HEK293 (cell line): ENCODE measurements around the gene CHFR.

Experiments
- KLF7 ChIP-seq: fragments of 450-650 bp; formaldehyde crosslinking; IDR thresholded peaks from 2 replicates; pipeline ENCODE4 v1.5.1; 2016; ENCODE audit warnings: missing biosample characterization, missing genetic modification characterization, borderline replicate concordance
- MYNN ChIP-seq: fragments of 450-650 bp; formaldehyde crosslinking; IDR thresholded peaks from 2 replicates; pipeline ENCODE4 v1.5.1; 2016; ENCODE audit warnings: missing biosample characterization, missing genetic modification characterization, borderline replicate concordance
- RBAK ChIP-seq: fragments of 450-650 bp; formaldehyde crosslinking; IDR thresholded peaks from 2 replicates; pipeline ENCODE4 v1.5.1; 2016; ENCODE audit warnings: missing biosample characterization, missing genetic modification characterization
- SCRT1 ChIP-seq: fragments of 450-650 bp; formaldehyde crosslinking; IDR thresholded peaks from 2 replicates; pipeline ENCODE4 v1.5.1; 2016; ENCODE audit warnings: missing biosample characterization, missing genetic modification characterization, borderline replicate concordance
- SETDB1 ChIP-seq: IDR thresholded peaks from one replicate; pipeline ENCODE4 v1.6.1; 2017; ENCODE audit warnings: mild to moderate bottlenecking, low read length, moderate library complexity, mixed read lengths; ENCODE audit not compliant: insufficient read length
- ZBTB1 ChIP-seq: fragments of 450-650 bp; formaldehyde crosslinking; IDR thresholded peaks from 2 replicates; pipeline ENCODE4 v1.5.1; 2016; ENCODE audit warnings: missing biosample characterization, missing genetic modification characterization
- ZFHX2 ChIP-seq: fragments of 450-650 bp; formaldehyde crosslinking; conservative IDR thresholded peaks from 2 replicates; pipeline ENCODE4 v1.5.1; 2016; ENCODE audit warnings: missing biosample characterization, missing genetic modification characterization
- ZFP3 ChIP-seq: fragments of 450-650 bp; formaldehyde crosslinking; IDR thresholded peaks from 2 replicates; pipeline ENCODE4 v1.5.1; 2016; ENCODE audit warnings: low read depth, missing biosample characterization, missing genetic modification characterization
- ZNF114 ChIP-seq: fragments of 450-650 bp; formaldehyde crosslinking; IDR thresholded peaks from 2 replicates; pipeline ENCODE4 v1.5.0; 2017; ENCODE audit warnings: missing biosample characterization, missing genetic modification characterization
- ZNF239 ChIP-seq: fragments of 450-650 bp; formaldehyde crosslinking; IDR thresholded peaks from 2 replicates; pipeline ENCODE4 v1.5.1; 2016; ENCODE audit warnings: missing biosample characterization, missing genetic modification characterization
- ZNF266 ChIP-seq: fragments of 450-650 bp; formaldehyde crosslinking; IDR thresholded peaks from 2 replicates; pipeline ENCODE4 v1.5.1; 2016; ENCODE audit warnings: missing biosample characterization, missing genetic modification characterization, low read depth
- ZNF292 ChIP-seq: fragments of 450-650 bp; formaldehyde crosslinking; IDR thresholded peaks from 2 replicates; pipeline ENCODE4 v1.5.1; 2016; ENCODE audit warnings: low read depth, missing biosample characterization, missing genetic modification characterization, borderline replicate concordance
- ZNF341 ChIP-seq: fragments of 450-650 bp; formaldehyde crosslinking; IDR thresholded peaks from 2 replicates; pipeline ENCODE4; 2016; ENCODE audit warnings: low read depth, missing biosample characterization, missing genetic modification characterization
- ZNF366 ChIP-seq: fragments of 450-650 bp; formaldehyde crosslinking; conservative IDR thresholded peaks from 2 replicates; pipeline ENCODE4 v1.5.1; 2016; ENCODE audit warnings: missing biosample characterization, missing genetic modification characterization
- ZNF473 ChIP-seq: fragments of 450-650 bp; formaldehyde crosslinking; IDR thresholded peaks from 2 replicates; pipeline ENCODE4 v1.5.1; 2017; ENCODE audit warnings: missing biosample characterization, missing genetic modification characterization
- ZNF521 ChIP-seq: fragments of 450-650 bp; formaldehyde crosslinking; IDR thresholded peaks from 2 replicates; pipeline ENCODE4 v1.5.1; 2017; ENCODE audit warnings: missing biosample characterization, mild to moderate bottlenecking, missing genetic modification characterization
- ZNF529 ChIP-seq: fragments of 450-650 bp; formaldehyde crosslinking; IDR thresholded peaks from 2 replicates; pipeline ENCODE4 v1.5.1; 2017; ENCODE audit warnings: missing genetic modification characterization, missing biosample characterization; ENCODE audit not compliant: insufficient replicate concordance
- ZNF555 ChIP-seq: fragments of 450-650 bp; formaldehyde crosslinking; conservative IDR thresholded peaks from 2 replicates; pipeline ENCODE4 v1.5.1; 2017; ENCODE audit warnings: missing biosample characterization, mild to moderate bottlenecking, missing genetic modification characterization, inconsistent platforms
- ZNF654 ChIP-seq: fragments of 450-650 bp; formaldehyde crosslinking; IDR thresholded peaks from 2 replicates; pipeline ENCODE4 v1.5.1; 2016; ENCODE audit warnings: low read depth, missing biosample characterization, missing genetic modification characterization
- ZNF660 ChIP-seq: fragments of 450-650 bp; IDR thresholded peaks from 2 replicates; pipeline ENCODE4 v1.5.1; 2018; ENCODE audit warnings: missing biosample characterization, mild to moderate bottlenecking, missing genetic modification characterization
- ZNF776 ChIP-seq: fragments of 450-650 bp; formaldehyde crosslinking; IDR thresholded peaks from 2 replicates; pipeline ENCODE4 v1.5.0; 2017; ENCODE audit warnings: missing biosample characterization, missing genetic modification characterization, borderline replicate concordance
- ZNF785 ChIP-seq: fragments of 450-650 bp; formaldehyde crosslinking; IDR thresholded peaks from 2 replicates; pipeline ENCODE4 v1.5.1; 2016; ENCODE audit warnings: missing biosample characterization, missing genetic modification characterization
- ZNF791 ChIP-seq: fragments of 450-650 bp; formaldehyde crosslinking; IDR thresholded peaks from 2 replicates; pipeline ENCODE4 v1.5.1; 2016; ENCODE audit warnings: missing biosample characterization, missing genetic modification characterization
- ZXDB ChIP-seq: fragments of 450-650 bp; formaldehyde crosslinking; IDR thresholded peaks from 2 replicates; pipeline ENCODE4 v1.5.1; 2016; ENCODE audit warnings: missing biosample characterization, missing genetic modification characterization
- TF ChIP-seq, protein P1 (sequence below): fragments of 450-650 bp; formaldehyde crosslinking; conservative IDR thresholded peaks from 2 replicates; pipeline ENCODE4 v1.5.1; 2016; ENCODE audit warnings: low read depth, missing biosample characterization, missing genetic modification characterization
- TF ChIP-seq, protein P2 (sequence below): fragments of 450-650 bp; formaldehyde crosslinking; IDR thresholded peaks from 2 replicates; pipeline ENCODE4 v1.5.1; 2016; ENCODE audit warnings: missing biosample characterization, missing genetic modification characterization
- TF ChIP-seq, protein P3 (sequence below): fragments of 450-650 bp; formaldehyde crosslinking; IDR thresholded peaks from 2 replicates; pipeline ENCODE4 v1.5.1; 2017; ENCODE audit warnings: missing biosample characterization, missing genetic modification characterization
- TF ChIP-seq, protein P4 (sequence below): fragments of 450-650 bp; formaldehyde crosslinking; IDR thresholded peaks from 2 replicates; pipeline ENCODE4 v1.5.1; 2016; ENCODE audit warnings: missing biosample characterization, missing genetic modification characterization

Gene CHFR

DNA sequence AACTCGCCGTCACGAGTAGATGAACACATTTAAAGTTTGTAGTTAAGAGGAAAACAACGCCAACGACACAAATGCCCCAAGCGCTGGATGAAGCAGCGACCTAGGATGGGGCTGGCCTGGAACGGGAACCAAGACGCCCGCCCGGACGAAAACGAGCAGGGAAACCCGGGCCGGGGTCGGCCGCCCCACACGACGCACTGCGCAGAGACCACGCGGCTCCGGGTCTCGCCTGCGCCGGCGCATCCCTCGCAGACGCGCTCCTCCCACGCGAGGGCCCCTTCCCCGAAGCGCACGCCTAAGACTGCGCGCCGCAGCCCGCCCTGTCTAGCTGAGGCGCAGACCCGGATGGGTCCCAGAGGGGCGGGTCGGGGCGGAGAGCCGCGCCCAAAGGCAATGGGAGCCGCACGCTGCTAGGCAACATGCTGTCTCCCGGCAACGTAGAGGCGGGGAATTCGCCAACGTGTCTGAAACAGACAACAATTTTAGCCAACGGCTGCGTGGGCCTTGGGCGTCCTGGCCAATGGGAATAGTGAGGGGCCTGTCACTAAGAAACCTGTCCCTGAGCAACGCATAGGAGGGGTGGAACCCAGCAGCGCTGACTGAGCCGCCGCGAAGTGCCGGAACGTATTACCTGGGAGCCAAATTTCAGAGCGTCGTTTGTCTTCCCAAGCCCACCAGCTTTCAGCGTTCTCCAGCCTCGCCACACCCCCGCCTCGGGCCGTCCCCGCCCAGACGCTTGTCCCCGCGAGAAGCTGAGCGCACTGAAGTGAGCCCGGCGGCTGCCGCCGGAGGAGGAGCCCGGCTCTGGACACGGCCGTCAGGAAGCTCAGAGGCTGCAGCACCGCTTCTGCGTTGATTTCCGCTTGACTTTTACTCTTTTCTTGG, 21.0 kb upstream of the CHFR start (continued):
- TF ChIP-seq, protein P1, sequence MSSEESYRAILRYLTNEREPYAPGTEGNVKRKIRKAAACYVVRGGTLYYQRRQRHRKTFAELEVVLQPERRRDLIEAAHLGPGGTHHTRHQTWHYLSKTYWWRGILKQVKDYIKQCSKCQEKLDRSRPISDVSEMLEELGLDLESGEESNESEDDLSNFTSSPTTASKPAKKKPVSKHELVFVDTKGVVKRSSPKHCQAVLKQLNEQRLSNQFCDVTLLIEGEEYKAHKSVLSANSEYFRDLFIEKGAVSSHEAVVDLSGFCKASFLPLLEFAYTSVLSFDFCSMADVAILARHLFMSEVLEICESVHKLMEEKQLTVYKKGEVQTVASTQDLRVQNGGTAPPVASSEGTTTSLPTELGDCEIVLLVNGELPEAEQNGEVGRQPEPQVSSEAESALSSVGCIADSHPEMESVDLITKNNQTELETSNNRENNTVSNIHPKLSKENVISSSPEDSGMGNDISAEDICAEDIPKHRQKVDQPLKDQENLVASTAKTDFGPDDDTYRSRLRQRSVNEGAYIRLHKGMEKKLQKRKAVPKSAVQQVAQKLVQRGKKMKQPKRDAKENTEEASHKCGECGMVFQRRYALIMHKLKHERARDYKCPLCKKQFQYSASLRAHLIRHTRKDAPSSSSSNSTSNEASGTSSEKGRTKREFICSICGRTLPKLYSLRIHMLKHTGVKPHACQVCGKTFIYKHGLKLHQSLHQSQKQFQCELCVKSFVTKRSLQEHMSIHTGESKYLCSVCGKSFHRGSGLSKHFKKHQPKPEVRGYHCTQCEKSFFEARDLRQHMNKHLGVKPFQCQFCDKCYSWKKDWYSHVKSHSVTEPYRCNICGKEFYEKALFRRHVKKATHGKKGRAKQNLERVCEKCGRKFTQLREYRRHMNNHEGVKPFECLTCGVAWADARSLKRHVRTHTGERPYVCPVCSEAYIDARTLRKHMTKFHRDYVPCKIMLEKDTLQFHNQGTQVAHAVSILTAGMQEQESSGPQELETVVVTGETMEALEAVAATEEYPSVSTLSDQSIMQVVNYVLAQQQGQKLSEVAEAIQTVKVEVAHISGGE (tag by site-specific recombination): peak; percentile 93
- TF ChIP-seq ZBTB1 (no peak), RBAK (tag by site-specific recombination) (no peak), ZNF341 (peak; percentile 59), ZNF266 (no peak), ZNF239 (tag by site-specific recombination) (no peak), ZXDB (tag by site-specific recombination) (peak; percentile 54), ZNF776 (no peak), ZNF555 (tag by site-specific recombination) (no peak), ZFHX2 (tag by site-specific recombination) (peak; percentile 78), ZNF473 (tag by site-specific recombination) (no peak), MYNN (tag by site-specific recombination) (peak; percentile 99), ZNF114 (tag by site-specific recombination) (no peak), ZFP3 (tag by site-specific recombination) (no peak), ZNF292 (no peak), ZNF785 (tag by site-specific recombination) (peak; percentile 67; the same call in 1 of the 2 replicates), ZNF529 (tag by site-specific recombination) (no peak), ZNF654 (tag by site-specific recombination) (no peak), SETDB1 (peak; percentile 20), ZNF660 (tag by site-specific recombination) (peak; percentile 30; the same call in 1 of the 2 replicates), ZNF791 (tag by site-specific recombination) (no peak), ZNF366 (no peak), ZNF521 (no peak), KLF7 (peak; percentile 49; the same call in 1 of the 2 replicates), SCRT1 (tag by site-specific recombination) (no peak)
- TF ChIP-seq, protein P2, sequence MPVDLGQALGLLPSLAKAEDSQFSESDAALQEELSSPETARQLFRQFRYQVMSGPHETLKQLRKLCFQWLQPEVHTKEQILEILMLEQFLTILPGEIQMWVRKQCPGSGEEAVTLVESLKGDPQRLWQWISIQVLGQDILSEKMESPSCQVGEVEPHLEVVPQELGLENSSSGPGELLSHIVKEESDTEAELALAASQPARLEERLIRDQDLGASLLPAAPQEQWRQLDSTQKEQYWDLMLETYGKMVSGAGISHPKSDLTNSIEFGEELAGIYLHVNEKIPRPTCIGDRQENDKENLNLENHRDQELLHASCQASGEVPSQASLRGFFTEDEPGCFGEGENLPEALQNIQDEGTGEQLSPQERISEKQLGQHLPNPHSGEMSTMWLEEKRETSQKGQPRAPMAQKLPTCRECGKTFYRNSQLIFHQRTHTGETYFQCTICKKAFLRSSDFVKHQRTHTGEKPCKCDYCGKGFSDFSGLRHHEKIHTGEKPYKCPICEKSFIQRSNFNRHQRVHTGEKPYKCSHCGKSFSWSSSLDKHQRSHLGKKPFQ (tag by site-specific recombination): no peak
- TF ChIP-seq, protein P3, sequence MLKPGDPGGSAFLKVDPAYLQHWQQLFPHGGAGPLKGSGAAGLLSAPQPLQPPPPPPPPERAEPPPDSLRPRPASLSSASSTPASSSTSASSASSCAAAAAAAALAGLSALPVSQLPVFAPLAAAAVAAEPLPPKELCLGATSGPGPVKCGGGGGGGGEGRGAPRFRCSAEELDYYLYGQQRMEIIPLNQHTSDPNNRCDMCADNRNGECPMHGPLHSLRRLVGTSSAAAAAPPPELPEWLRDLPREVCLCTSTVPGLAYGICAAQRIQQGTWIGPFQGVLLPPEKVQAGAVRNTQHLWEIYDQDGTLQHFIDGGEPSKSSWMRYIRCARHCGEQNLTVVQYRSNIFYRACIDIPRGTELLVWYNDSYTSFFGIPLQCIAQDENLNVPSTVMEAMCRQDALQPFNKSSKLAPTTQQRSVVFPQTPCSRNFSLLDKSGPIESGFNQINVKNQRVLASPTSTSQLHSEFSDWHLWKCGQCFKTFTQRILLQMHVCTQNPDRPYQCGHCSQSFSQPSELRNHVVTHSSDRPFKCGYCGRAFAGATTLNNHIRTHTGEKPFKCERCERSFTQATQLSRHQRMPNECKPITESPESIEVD (tag by site-specific recombination): no peak
- TF ChIP-seq, protein P4, sequence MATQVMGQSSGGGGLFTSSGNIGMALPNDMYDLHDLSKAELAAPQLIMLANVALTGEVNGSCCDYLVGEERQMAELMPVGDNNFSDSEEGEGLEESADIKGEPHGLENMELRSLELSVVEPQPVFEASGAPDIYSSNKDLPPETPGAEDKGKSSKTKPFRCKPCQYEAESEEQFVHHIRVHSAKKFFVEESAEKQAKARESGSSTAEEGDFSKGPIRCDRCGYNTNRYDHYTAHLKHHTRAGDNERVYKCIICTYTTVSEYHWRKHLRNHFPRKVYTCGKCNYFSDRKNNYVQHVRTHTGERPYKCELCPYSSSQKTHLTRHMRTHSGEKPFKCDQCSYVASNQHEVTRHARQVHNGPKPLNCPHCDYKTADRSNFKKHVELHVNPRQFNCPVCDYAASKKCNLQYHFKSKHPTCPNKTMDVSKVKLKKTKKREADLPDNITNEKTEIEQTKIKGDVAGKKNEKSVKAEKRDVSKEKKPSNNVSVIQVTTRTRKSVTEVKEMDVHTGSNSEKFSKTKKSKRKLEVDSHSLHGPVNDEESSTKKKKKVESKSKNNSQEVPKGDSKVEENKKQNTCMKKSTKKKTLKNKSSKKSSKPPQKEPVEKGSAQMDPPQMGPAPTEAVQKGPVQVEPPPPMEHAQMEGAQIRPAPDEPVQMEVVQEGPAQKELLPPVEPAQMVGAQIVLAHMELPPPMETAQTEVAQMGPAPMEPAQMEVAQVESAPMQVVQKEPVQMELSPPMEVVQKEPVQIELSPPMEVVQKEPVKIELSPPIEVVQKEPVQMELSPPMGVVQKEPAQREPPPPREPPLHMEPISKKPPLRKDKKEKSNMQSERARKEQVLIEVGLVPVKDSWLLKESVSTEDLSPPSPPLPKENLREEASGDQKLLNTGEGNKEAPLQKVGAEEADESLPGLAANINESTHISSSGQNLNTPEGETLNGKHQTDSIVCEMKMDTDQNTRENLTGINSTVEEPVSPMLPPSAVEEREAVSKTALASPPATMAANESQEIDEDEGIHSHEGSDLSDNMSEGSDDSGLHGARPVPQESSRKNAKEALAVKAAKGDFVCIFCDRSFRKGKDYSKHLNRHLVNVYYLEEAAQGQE (tag by site-specific recombination): no peak
